GM18517 (cell line): ENCODE data around the gene TAS1R1.

ENCODE experiments used
- ATAC-seq: cut with Tn5 transposase; IDR thresholded peaks from one replicate; pipeline ENCODE4 v1.9.1; 2021; ENCODE audit warnings: mild to moderate bottlenecking, moderate library complexity; ENCODE audit not compliant: unreplicated experiment

Gene TAS1R1

DNA sequence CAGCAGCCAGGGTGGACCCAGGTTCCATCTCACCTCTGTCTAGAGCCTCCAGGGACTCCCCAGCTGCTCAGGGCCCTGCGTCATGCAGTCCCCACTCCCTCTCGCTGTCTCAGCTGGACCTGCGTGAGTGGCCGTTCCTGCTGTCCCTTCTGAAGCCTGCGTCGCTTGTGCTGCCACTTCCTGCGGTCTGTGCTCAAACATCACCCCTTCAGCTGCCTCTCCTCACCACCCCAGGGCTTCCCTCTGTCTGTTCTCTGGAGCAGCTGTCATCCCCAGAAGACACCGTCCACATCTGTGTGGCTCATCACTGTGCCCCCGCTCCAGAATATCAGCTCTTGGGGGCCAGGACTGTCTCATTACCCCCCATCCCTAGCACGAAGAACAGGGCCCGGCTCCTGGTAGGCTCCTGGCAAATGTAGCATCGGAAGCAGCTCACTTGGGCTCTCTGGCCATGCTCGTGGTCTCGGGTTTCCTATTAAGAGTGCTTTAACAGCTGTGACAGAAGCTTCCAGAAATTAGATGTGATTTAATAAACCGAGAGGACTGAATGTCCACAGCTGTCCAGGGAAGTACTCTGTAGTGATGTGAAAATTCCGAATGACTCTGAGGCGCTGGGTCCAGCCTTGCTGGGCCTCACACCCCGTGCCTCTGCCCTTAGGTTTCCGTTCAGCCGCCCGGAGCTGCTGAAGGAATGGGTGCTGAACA, 72.9 kb downstream of the TAS1R1 start:
- ATAC-seq: no peak

DNA sequence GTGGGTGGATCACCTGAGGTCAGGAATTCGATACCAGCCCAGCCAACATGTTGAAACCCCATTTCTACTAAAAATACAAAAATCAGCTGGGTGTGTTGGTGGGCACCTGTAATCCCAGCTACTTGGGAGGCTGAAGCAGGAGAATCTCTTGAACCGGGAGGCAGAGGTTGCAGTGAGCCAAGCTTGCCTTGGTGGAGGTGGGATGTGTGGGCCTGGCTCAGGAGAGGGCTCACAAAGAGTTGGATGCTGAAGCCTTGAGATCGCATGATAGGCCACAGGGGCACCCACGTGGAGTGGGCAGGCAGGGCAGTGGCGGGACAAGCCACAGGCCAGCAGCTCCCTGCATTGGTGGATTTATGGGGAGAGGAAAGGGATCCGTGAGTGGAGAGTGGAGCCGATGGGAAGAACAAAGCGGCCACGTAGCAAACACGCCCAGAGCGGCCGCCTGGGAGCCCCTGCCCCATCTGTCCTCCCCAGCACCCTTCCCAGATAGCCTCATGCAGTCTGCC, 73.9 kb downstream of the TAS1R1 start:
- ATAC-seq: no peak
